ENCODE results near the gene ZSCAN18.

ZSCAN18 gene

GRCh38 chr19:58085348-58085875 lies 12.6 kb downstream of the ZSCAN18 start:
- DNase-seq, result no peak

DNA sequence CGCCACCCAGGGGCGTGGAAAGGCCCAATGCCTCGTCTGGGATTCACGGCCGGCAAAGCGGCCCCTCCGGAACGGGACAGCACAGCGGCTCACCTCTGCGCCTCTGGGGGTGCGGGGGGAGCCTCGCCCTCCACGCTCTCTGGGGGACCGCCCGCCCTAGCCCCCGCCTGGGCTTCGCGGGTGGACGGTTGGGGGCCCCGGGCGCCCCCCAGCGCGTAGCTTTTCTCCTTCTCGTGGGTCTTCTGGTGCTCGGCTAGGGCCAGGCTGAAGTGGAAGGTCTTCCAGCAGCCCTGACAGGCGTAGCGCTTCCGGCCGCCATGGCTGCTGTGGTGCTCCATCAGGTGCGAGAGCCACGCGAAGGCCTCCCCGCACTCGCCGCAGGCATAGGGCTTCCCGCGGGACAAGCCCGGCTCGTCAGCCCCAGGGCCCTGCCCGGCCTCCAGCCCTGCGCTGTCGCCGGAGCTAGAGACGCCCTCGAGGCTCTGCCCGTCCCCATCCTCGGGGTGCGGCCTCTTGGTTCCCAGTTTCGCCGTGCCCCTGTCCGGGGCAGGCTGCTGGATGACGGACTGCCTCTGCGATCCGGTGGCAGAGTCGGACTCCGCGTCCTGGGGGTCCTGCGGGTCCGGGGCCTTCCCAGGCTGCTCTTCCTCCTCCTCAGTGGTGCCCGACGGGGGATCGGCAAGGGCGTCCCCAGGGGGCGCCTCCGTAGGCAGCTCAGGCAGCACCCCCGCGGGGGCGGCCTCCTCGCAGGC lies 13.3 kb downstream of the ZSCAN18 start:
- no peak for DNase-seq

- DNase-seq, result no peak
Measured at GRCh38 chr19:58083021-58083420, 15.0 kb downstream of the ZSCAN18 start.

GRCh38 chr19:58079792-58080191 lies 18.2 kb downstream of the ZSCAN18 start:
- no peak for DNase-seq

DNA sequence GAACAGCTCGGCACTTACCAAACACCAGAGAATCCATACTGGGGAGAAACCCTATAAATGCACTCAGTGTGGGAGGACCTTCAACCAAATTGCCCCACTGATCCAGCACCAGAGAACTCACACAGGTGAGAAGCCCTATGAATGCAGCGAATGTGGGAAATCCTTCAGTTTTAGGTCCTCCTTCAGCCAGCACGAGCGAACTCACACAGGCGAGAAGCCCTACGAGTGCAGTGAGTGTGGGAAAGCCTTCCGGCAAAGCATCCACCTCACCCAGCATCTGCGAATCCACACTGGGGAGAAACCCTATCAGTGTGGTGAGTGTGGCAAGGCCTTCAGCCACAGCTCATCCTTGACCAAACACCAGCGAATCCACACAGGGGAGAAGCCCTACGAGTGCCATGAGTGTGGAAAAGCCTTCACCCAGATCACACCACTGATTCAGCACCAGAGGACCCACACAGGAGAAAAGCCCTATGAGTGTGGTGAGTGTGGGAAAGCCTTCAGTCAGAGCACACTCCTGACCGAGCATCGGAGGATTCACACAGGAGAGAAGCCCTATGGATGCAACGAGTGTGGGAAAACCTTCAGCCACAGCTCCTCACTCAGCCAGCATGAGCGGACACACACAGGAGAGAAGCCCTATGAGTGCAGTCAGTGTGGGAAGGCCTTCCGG lies 30.7 kb downstream of the ZSCAN18 start:
- no peak for DNase-seq

GRCh38 chr19:58063712-58064111 lies 34.3 kb downstream of the ZSCAN18 start:
- no peak for DNase-seq

DNA sequence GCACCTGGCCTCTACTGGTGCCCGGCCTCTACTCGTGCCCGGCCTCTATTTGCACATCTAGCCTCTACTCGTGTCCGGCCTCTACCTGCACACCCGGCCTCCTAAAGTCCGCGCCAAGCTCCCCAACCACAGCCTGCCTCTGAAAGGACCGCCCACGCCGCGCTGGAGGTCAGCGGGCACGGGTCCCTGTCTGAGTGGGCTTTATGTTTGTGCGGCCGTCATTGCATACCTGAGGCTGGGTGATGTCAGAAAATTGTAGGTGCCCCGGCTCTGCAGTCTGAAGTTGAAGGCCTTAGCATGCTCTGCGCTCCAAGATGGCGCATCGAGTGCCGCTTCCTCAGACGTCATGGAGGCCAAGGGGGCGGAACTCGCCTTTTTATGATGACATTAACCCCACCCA lies 37.8 kb downstream of the ZSCAN18 start:
- DNase-seq, result no peak

- DNase-seq, result no peak
Measured at GRCh38 chr19:58059671-58060078, 38.4 kb downstream of the ZSCAN18 start.

DNA sequence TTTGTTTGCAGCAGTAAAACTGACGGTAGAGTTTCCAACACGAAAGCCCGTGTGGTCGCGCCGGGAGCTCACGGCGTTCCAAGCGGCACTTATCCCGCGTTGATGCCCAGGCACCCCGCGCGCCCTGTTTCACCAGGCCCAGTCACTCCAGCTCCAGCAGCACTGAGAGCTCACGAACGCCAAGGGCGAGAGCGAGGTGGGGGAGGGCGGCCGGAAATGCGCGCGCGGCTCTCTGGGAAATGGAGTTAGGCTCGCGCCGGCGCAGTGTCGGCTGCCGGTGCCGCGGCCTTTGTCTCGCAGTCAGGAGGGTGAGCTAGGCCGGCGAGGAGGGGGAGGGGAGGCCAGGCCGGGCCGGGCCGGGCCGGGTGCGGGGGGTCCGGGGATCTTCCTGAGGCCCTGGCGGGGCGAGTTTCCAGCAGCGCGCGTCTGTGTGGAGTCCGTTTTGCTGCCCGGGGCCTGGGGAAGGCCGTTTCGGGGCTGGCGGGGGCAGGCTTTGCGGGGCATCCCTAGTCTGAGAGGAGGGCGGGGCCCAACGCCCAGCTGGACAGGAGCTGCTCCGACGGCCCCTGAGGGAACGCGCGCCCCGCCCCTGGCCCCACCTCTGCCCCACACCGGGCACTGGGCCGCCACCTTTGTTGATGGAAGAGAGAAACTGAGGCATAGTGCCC lies 38.9 kb downstream of the ZSCAN18 start, which contains the start of gene ZNF135:
Gene ZNF135, plus strand, starts transcription at position 280 of the 668 bp plus-strand sequence. CDS start 721 bp downstream, outside the sequence.
- no peak for DNase-seq

DNA sequence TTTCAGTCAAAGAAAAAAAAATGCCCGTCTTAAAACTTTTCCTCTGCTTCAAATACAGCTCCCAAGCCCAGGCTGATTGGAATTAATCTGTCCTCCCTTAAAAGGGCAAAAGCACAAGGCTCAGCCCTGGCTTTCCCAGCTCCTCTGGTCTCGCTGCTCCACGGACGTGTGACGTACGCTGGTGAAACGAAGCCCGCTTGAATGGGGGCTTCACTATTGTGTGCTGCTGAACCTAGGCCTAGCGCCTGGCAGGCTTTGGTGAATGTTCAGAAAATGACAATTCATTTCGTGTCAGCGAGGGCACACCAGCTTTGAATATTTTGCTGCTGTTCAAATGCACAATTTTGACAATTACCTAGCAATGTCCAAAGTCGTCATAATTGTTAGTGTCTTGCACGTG lies 39.6 kb downstream of the ZSCAN18 start:
- DNase-seq, result no peak

DNA sequence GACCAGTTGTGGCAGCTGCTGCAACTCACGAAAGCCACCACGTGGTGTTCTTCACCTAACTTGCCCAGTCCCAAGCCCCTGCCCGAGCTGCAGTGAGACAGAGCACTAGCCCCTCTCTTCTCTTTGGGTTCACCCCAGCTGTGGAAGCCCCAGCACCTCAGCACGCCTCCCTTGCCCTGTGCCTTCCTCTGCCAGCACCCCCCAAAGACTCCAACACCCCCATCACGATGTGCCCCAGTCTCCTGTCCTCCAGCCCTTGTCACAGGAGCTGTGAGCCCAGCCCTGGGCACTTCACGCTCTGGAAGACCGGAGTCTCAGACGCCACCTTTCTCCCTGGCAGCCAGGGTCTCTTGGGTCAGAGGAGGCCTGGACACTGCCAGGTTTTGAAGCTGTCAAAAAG lies 41.2 kb downstream of the ZSCAN18 start:
- no peak for DNase-seq

- DNase-seq, result no peak
Measured at GRCh38 chr19:58056261-58056660, 41.8 kb downstream of the ZSCAN18 start.

DNA sequence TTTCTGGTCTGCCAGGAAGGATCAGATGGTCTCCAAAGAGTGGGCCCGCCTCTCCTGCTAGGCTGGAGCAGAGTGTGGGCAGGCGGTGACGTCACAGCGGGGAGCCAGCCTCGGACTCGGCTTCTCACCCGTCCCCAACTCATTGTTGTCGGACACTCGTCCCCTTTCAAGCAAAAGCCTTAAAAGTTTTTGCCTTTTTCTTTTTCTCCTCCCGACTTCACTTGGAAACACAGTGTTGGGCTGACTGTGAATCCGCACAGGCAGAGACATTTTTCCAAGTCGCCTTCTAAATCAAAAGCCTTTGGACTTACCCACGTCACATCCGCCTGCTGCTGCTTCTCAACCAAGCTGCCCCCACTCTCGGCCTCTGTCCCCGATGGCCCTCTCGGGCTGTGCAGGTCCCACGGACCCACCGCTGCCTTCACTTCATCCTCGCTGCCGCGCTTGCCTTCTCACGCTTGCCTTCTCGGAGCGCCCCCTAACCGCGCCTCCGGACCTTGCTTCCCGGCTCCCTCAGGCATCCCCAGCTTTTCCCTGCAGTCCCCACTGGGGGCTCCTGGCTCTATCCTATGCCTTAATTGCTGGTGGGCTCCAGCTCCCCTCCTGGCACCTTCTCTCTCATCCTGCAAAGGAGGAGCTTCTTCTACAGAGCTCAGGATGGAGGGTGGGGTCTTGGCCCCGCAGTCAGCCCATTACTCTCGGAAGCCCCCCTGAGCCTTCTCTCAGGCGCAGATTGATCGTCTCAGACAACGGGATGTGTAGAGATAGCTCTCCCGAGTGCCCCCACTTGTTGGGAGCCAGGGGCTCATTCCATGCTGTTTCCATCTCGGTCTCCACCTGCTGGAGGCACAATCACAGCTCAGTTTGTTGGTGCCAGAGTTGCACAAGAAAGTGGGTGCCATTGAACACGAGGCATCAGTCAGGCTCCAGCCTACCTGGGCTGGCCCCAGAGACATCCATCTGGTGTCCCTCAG lies 42.8 kb downstream of the ZSCAN18 start:
- peak; percentile 4 for DNase-seq

DNA sequence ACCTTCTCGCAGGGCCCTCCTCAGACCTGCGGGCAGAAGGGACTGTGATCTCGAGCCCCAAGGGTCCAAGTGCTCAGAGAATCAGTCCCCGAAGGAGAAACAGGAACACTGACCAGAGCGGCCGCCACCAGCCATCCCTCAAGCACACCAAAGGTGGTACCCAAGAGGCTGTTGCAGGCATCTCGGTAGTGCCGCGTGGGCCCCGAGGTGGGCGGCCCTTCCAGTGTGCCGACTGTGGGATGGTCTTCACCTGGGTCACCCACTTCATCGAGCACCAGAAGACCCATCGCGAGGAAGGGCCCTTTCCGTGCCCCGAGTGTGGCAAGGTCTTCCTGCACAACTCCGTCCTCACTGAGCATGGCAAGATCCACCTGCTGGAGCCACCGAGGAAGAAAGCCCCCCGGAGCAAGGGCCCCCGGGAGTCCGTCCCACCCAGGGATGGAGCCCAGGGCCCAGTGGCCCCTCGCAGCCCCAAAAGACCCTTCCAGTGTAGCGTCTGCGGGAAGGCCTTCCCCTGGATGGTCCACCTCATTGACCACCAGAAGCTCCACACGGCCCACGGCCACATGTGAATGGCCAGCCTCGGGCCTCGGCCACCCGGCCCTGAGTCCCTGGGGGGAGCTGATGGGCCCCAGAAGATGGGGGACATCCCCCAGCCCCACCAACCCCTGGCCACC lies 44.4 kb downstream of the ZSCAN18 start:
- DNase-seq, result no peak

- DNase-seq, result no peak
Measured at GRCh38 chr19:58052256-58052655, 45.8 kb downstream of the ZSCAN18 start.

GRCh38 chr19:58047672-58048071 lies 50.4 kb downstream of the ZSCAN18 start:
- DNase-seq, result no peak

DNA sequence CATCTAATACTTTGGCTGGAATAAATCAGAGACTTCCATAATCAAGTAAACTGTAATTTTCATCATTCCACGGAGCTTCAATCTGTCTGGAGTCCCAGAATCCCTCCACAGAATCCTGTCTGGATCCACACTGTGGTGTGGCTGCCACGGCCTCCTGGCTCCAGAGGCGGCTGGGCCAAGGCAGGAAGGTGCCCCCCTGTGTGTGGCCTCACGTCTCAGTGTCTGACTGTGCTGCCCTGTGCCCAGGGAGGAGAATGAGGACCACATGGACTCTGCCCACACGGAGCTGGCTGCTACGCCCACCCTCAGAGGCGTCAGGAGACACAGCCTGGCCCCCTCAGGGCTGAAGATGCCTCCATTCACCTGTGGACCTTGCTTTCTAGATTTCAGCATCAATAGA lies 51.2 kb downstream of the ZSCAN18 start:
- no peak for DNase-seq

DNA sequence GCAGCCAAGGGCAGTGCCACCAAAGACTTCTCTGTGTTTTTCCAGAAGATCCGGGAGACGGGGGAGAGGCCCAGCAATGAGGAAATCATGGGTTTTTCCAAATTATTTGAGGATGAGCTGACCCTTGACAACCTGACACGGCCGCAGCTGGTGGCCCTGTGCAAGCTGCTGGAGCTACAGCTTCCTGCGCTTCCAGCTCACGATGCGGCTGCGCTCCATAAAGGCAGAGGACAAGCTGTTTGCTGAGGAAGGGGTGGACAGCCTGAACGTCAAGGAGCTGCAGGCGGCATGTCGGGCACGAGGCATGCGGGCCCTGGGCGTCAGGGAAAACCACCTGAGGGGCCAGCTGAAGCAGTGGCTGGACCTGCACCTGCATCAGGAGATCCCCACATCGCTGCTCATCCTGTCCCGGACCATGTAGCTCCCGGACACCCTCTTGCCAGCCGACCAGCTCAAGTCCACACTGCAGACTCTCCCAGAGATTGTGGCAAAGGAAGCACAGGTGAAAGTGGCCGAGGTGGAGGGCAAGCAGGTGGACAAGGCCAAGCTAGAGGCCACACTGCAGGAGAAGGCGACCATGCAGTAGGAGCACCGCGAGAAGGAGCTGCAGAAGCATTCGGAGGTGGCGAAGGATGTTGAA lies 52.5 kb downstream of the ZSCAN18 start:
- no peak for DNase-seq

DNA sequence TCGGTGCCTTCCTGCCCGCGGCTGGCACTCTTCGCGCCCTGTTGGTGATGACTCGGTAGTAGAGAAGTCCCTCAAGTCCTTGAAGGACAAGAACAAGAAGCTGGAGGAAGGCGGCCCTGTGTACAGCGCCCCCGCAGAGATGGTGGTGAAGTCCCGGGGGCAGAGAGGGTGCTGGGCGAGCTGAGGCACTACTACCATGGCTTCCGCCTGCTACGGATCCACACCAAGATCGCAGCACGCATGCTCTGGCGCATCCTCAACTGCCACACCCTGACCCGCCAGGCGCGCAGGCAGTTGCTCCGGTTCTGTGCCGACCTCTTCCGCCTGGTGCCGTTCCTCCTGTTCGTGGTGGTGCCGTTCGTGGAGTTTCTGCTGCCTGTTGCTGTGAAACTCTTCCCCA lies 53.1 kb downstream of the ZSCAN18 start:
- DNase-seq, result no peak

GRCh38 chr19:58044391-58044790 lies 53.6 kb downstream of the ZSCAN18 start:
- no peak for DNase-seq
